ENCODE data around the gene MYLK.
"Not testable (repeated sequence)": the region's sequence is repeated elsewhere in the genome, so short reads cannot be mapped to it uniquely, and the experiment has no call there.

Gene MYLK

DNA sequence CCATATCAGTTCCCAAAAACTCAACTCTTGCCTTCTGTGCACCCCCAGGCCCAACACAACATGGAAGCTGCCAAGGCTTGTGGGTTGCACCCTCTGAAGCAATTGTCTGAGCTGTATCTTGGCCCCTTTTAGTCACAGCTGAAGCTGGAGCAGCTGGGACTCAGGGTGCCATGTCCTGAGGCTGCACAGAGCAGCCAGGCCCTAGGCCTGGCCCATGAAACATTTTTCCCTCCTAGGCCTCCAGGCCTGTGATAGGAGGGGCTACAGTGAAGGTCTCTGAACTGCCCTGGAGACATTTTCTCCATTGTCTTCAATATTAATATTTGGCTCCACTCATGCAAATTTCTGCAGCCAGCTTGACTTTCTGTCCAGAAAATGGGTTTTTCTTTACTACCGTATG, 8.1 kb upstream of the MYLK start:
- no peaks in the 10 kb centered on the region for H3K36me3 ChIP-seq (ENCODE audit: control insufficient read depth, low read depth, low read length)
- no peak overlapping the region for H3K4me3 ChIP-seq (ENCODE audit: low read length)
- H3K9me3 ChIP-seq (ENCODE audit: control insufficient read depth, low read depth, low read length), result peaks cover 12% of the 10 kb centered on the region
- H3K27me3 ChIP-seq (ENCODE audit: control insufficient read depth, insufficient read depth, low read length), result no peaks in the 10 kb centered on the region
- no peak overlapping the region for H3K9ac ChIP-seq (ENCODE audit: low read length)
- no peaks in the 10 kb centered on the region for H3K4me1 ChIP-seq (ENCODE audit: control insufficient read depth, low read depth, low read length)
- H3K27ac ChIP-seq (ENCODE audit: low read length), result no peak overlapping the region

DNA sequence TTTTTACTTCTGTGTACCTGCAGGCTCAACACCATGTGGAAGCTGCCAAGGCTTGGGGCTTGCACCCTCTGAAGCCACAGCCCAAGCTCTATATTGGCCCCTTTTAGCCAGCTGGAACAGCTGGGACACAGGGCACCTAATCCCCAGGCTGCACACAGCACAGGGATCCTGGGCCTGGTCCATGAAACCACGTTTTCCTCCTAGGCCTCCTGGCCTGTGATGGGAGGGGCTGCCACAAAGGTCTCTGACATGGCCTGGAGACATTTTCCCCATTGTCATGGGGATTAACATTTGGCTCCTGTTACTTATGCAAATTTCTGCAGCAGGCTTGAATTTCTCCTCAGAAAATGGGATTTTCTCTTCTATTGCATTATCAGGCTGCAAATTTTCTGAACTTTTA, 6.9 kb upstream of the MYLK start:
- H3K9me3 ChIP-seq (ENCODE audit: control insufficient read depth, low read depth, low read length), result peaks cover 12% of the 10 kb centered on the region

DNA sequence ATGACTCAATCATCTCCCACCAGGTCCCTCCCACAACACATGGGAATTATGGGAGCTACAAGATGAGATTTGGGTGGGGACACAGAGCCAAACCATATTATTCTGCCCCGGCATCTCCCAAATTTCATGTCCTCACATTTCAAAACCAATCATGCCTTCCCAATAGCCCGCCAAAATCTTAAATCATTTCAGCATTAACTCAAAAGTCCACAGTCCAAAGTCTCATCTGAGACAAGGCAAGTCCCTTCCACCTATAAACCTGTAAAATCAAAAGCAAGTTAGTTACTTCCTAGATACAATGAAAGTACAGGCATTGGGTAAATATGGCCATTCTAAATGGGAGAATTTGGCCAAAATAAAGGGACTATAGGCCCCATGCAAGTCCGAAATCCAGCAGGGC, 6.0 kb upstream of the MYLK start:
- not testable (repeated sequence) for H3K27ac ChIP-seq (ENCODE audit: low read length); H3K4me3 ChIP-seq (ENCODE audit: low read length); H3K36me3 ChIP-seq (ENCODE audit: control insufficient read depth, low read depth, low read length); H3K9ac ChIP-seq (ENCODE audit: low read length); H3K4me1 ChIP-seq (ENCODE audit: control insufficient read depth, low read depth, low read length); H3K27me3 ChIP-seq (ENCODE audit: control insufficient read depth, insufficient read depth, low read length)
- H3K9me3 ChIP-seq (ENCODE audit: control insufficient read depth, low read depth, low read length), result peaks cover 12% of the 10 kb centered on the region

More for the DNA sequence above, 6.9 kb upstream of the MYLK start:
- not testable (repeated sequence) for H3K36me3 ChIP-seq (ENCODE audit: control insufficient read depth, low read depth, low read length); H3K27me3 ChIP-seq (ENCODE audit: control insufficient read depth, insufficient read depth, low read length); H3K4me3 ChIP-seq (ENCODE audit: low read length); H3K4me1 ChIP-seq (ENCODE audit: control insufficient read depth, low read depth, low read length); H3K9ac ChIP-seq (ENCODE audit: low read length); H3K27ac ChIP-seq (ENCODE audit: low read length)

DNA sequence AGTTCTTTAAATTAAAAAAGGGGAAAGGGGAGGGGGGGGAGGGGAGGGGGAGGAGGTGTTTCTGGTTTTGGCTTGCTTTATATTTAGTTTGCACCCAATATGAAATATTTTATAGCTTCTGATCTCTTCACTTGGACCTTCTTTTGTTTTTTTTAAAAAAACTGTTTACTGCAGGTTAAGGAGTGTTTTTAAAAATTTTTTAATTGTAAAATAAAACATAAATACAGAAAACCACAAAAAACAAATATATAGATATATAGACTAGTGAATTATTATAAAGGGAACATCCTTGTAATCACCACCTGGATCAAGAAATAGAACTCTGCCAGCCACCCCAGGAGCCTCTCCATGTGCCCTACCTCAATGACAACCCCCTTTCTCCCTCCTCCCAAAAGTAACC, 861 bp upstream of the MYLK start:
- H3K4me1 ChIP-seq (ENCODE audit: control insufficient read depth, low read depth, low read length), result peaks cover 11% of the 10 kb centered on the region
- H3K9ac ChIP-seq (ENCODE audit: low read length), result no peak overlapping the region
- no peak overlapping the region for H3K27ac ChIP-seq (ENCODE audit: low read length)
- no peaks in the 10 kb centered on the region for H3K9me3 ChIP-seq (ENCODE audit: control insufficient read depth, low read depth, low read length)
- no peaks in the 10 kb centered on the region for H3K36me3 ChIP-seq (ENCODE audit: control insufficient read depth, low read depth, low read length)
- peaks cover 11% of the 10 kb centered on the region for H3K27me3 ChIP-seq (ENCODE audit: control insufficient read depth, insufficient read depth, low read length)
- peak overlapping the region; percentile 62 for H3K4me3 ChIP-seq (ENCODE audit: low read length)

DNA sequence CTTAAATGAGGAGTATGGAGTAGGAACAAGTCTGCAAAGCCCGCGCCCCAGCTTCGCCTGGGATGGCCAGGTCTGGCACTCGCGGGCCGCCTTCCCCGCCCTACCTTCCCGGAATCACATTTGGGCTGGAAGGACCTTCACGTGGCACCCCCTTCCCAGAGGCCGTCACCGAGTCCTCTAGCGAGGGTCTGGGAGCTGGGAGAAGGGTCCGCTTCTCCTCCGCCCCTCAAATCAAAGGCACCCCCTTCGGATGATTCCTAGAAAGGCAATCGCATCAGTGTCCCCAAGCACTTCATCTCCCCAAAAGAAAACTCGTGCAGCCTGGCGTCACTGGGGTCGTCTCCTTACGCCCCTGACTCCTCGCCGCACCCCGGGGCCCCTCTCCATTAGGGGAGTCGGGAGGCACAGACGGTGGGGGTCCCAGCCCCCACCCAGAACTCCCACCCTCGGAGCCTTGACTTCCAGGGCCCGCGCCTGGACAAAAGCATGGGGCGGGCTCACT, 380 bp downstream of the MYLK start:
- Histone ChIP-seq H3K4me3 (ENCODE audit: low read length) (peak overlapping the region; percentile 85), H3K27ac (ENCODE audit: low read length) (no peak overlapping the region)

DNA sequence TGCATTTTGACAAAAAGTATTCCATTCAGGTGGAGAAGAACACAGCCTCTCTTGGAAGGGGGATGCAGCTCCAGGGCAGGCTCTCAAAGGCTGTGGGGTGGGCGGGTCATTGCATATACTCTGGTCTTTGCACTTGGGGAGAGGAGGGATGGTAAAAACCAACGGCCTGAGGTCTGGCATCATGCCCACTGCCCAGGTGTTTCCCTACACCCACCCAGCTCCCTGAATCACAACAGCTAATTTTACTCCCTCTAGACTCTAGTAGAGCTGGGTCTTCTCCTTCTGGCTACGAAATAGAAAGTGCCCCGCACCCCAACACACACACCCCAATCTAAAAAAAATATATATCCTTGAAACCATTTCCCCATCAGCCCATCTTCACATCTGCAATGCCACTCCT, 1.0 kb downstream of the MYLK start:
- H3K27me3 ChIP-seq (ENCODE audit: control insufficient read depth, insufficient read depth, low read length), result peaks cover 11% of the 10 kb centered on the region
- H3K9me3 ChIP-seq (ENCODE audit: control insufficient read depth, low read depth, low read length), result no peaks in the 10 kb centered on the region
- H3K36me3 ChIP-seq (ENCODE audit: control insufficient read depth, low read depth, low read length), result no peaks in the 10 kb centered on the region
- peaks cover 11% of the 10 kb centered on the region for H3K4me1 ChIP-seq (ENCODE audit: control insufficient read depth, low read depth, low read length)
- H3K27ac ChIP-seq (ENCODE audit: low read length), result no peak overlapping the region
- peak overlapping the region; percentile 69 for H3K9ac ChIP-seq (ENCODE audit: low read length)
- H3K4me3 ChIP-seq (ENCODE audit: low read length), result peak overlapping the region; percentile 85

More for the DNA sequence above, 380 bp downstream of the MYLK start:
- Histone ChIP-seq H3K27me3 (ENCODE audit: control insufficient read depth, insufficient read depth, low read length) (peaks cover 11% of the 10 kb centered on the region), H3K9me3 (ENCODE audit: control insufficient read depth, low read depth, low read length) (no peaks in the 10 kb centered on the region), H3K9ac (ENCODE audit: low read length) (peak overlapping the region; percentile 69), H3K36me3 (ENCODE audit: control insufficient read depth, low read depth, low read length) (no peaks in the 10 kb centered on the region), H3K4me1 (ENCODE audit: control insufficient read depth, low read depth, low read length) (peaks cover 11% of the 10 kb centered on the region)

DNA sequence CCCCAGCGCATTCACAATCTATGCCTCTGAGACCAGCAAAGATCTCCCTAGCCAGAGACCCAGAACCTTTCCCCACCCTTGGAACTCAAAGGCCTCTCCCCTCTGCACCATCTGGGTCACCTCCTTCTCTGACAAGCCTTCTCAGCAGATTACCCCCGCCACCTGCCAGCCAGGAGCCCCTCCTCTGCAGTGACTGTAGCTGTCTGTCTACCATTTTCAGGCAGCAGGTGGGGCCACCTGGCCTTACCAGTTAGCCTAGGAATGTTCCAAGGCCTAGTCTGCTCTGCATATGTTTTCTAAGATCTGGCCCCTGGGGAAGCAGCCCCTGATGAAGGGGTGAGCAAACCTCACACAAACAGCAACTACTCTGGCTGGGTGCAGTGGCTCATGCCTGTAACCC, 2.4 kb downstream of the MYLK start:
- Histone ChIP-seq H3K9ac (ENCODE audit: low read length) (no peak overlapping the region), H3K36me3 (ENCODE audit: control insufficient read depth, low read depth, low read length) (no peaks in the 10 kb centered on the region), H3K9me3 (ENCODE audit: control insufficient read depth, low read depth, low read length) (no peaks in the 10 kb centered on the region), H3K27ac (ENCODE audit: low read length) (no peak overlapping the region), H3K4me1 (ENCODE audit: control insufficient read depth, low read depth, low read length) (peaks cover 11% of the 10 kb centered on the region), H3K4me3 (ENCODE audit: low read length) (no peak overlapping the region), H3K27me3 (ENCODE audit: control insufficient read depth, insufficient read depth, low read length) (peaks cover 11% of the 10 kb centered on the region)

DNA sequence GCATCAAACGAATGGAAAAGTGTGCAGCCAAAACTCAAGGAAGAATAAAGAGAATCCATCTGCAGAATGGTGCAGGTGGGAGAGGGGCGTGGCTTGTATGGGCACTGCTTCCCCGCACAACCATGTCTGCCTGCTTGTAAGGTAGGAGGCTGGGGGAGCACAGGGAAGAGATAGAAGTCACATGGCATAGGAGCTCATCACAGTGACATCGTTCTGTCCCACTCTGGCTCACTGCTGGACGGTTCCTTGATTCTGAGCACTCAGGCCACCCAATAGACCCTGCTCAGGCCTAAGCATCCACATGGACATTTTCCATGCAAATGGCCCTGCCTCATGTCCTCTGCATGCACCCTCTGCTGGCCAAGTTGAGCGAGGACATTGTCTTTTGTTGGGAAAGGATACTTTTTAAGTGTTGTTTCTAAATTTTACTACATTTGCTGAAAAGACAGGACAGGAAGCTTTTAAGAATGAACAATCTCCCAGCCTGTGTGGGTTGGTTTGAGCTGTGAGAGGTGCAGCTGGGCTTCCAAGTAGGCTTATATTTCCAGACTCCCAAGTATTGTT, 3.1 kb downstream of the MYLK start:
- H3K9ac ChIP-seq (ENCODE audit: low read length), result no peak overlapping the region
- H3K4me3 ChIP-seq (ENCODE audit: low read length), result no peak overlapping the region
- H3K4me1 ChIP-seq (ENCODE audit: control insufficient read depth, low read depth, low read length), result peaks cover 11% of the 10 kb centered on the region
- no peaks in the 10 kb centered on the region for H3K36me3 ChIP-seq (ENCODE audit: control insufficient read depth, low read depth, low read length)
- H3K27me3 ChIP-seq (ENCODE audit: control insufficient read depth, insufficient read depth, low read length), result peaks cover 11% of the 10 kb centered on the region
- no peak overlapping the region for H3K27ac ChIP-seq (ENCODE audit: low read length)
- no peaks in the 10 kb centered on the region for H3K9me3 ChIP-seq (ENCODE audit: control insufficient read depth, low read depth, low read length)

DNA sequence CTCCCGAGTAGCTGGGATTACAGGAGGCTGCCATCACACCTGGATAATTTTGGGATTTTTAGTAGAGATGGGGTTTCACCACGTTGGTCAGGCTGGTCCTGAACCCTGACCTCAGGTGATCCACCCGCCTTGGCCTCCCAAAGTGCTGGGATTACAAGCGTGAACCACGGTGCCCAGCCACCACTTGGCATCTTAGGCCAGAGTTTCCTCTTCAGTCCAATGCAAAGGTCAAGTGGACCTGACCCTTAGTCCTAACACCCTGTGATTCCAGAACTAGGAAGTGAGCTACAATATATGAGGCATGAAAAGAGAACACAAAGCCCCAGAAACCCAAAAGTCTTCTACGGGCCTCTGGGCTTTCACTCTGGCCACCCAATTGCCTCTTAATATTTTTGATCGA, 5.3 kb downstream of the MYLK start:
- Histone ChIP-seq H3K27ac (ENCODE audit: low read length) (no peak overlapping the region), H3K9me3 (ENCODE audit: control insufficient read depth, low read depth, low read length) (no peaks in the 10 kb centered on the region), H3K36me3 (ENCODE audit: control insufficient read depth, low read depth, low read length) (no peaks in the 10 kb centered on the region), H3K27me3 (ENCODE audit: control insufficient read depth, insufficient read depth, low read length) (peaks cover 11% of the 10 kb centered on the region), H3K4me1 (ENCODE audit: control insufficient read depth, low read depth, low read length) (peaks cover 7% of the 10 kb centered on the region), H3K4me3 (ENCODE audit: low read length) (no peak overlapping the region), H3K9ac (ENCODE audit: low read length) (no peak overlapping the region)

DNA sequence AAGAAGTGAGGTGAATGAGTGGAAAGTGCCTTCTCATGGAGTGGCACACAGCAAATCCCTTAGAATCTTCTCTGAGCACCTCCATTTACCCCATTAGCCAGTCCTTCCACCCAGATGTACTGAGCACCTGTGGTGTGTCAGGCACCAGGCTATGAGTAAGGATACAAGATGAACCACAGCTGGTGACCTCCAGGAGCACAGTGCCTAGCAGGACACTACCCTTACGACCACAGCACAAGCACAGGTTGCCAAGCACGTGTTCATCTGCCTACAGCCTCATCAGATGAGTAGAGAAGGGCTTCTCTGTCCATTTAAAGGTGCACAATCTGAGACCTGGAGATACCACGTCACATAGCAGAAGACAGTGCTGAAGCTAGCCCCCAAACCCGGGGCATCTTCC, 6.2 kb downstream of the MYLK start:
- Histone ChIP-seq H3K4me1 (ENCODE audit: control insufficient read depth, low read depth, low read length) (peaks cover 7% of the 10 kb centered on the region), H3K9me3 (ENCODE audit: control insufficient read depth, low read depth, low read length) (no peaks in the 10 kb centered on the region), H3K36me3 (ENCODE audit: control insufficient read depth, low read depth, low read length) (no peaks in the 10 kb centered on the region), H3K27me3 (ENCODE audit: control insufficient read depth, insufficient read depth, low read length) (peaks cover 5% of the 10 kb centered on the region), H3K27ac (ENCODE audit: low read length) (no peak overlapping the region), H3K4me3 (ENCODE audit: low read length) (no peak overlapping the region), H3K9ac (ENCODE audit: low read length) (no peak overlapping the region)

DNA sequence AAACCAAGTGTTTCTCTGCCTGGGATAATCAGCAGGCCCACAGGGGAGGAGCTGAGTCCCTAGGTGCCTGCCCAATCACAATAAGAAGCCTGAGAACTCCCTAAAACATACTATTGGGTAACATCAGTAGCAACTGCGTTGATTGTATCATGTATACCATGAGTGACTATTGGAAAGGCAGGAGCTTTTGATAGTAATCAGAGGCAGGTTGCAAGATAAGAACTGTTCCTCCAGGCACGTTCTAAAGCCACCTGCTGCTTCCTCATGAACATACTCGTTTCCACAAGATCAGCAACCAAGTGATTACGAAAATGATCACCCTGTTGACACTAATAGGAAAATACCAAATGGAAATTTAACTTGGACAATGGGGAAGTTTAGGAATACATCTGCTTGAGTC, 6.7 kb downstream of the MYLK start:
- peaks cover under 1% of the 10 kb centered on the region for H3K27me3 ChIP-seq (ENCODE audit: control insufficient read depth, insufficient read depth, low read length)
- no peak overlapping the region for H3K4me3 ChIP-seq (ENCODE audit: low read length)
- H3K36me3 ChIP-seq (ENCODE audit: control insufficient read depth, low read depth, low read length), result no peaks in the 10 kb centered on the region
- no peak overlapping the region for H3K9ac ChIP-seq (ENCODE audit: low read length)
- H3K9me3 ChIP-seq (ENCODE audit: control insufficient read depth, low read depth, low read length), result no peaks in the 10 kb centered on the region
- no peak overlapping the region for H3K27ac ChIP-seq (ENCODE audit: low read length)
- peaks cover 7% of the 10 kb centered on the region for H3K4me1 ChIP-seq (ENCODE audit: control insufficient read depth, low read depth, low read length)

DNA sequence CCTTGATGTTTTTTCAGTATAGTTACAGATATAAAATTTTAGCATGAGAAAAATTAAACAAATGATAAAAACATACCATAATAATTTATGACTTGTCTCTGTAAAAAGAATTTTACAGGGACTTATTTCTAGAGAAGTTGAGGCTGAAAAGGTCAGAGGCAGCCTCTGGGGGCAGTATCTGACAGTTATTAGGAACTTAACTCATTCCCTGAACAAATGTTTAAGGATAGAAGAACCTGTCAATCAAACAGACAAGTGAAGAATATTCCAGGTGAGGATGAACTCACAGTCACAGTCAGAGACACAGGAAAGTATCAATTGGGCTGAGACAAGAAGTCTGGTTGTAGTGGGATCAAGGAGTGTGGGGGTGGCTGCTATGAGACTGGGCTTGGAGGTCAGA, 7.3 kb downstream of the MYLK start:
- no peak overlapping the region for H3K4me3 ChIP-seq (ENCODE audit: low read length)
- no peaks in the 10 kb centered on the region for H3K36me3 ChIP-seq (ENCODE audit: control insufficient read depth, low read depth, low read length)
- H3K27me3 ChIP-seq (ENCODE audit: control insufficient read depth, insufficient read depth, low read length), result no peaks in the 10 kb centered on the region
- peaks cover 7% of the 10 kb centered on the region for H3K4me1 ChIP-seq (ENCODE audit: control insufficient read depth, low read depth, low read length)
- no peak overlapping the region for H3K27ac ChIP-seq (ENCODE audit: low read length)
- H3K9ac ChIP-seq (ENCODE audit: low read length), result no peak overlapping the region
- no peaks in the 10 kb centered on the region for H3K9me3 ChIP-seq (ENCODE audit: control insufficient read depth, low read depth, low read length)
